ENCODE results near the gene ANG. TPM values are rescaled to one million over a fixed set of nuclear protein-coding genes. Genes with fewer than 3 reads are reported as not detected.

The ANG gene
- total and polyA plus RNA-seq, 2 of the 8 experiments (the other 6 are each of a cell fraction or from before 2014, with no cell fraction given): 2.2 to 4.6 TPM

DNA sequence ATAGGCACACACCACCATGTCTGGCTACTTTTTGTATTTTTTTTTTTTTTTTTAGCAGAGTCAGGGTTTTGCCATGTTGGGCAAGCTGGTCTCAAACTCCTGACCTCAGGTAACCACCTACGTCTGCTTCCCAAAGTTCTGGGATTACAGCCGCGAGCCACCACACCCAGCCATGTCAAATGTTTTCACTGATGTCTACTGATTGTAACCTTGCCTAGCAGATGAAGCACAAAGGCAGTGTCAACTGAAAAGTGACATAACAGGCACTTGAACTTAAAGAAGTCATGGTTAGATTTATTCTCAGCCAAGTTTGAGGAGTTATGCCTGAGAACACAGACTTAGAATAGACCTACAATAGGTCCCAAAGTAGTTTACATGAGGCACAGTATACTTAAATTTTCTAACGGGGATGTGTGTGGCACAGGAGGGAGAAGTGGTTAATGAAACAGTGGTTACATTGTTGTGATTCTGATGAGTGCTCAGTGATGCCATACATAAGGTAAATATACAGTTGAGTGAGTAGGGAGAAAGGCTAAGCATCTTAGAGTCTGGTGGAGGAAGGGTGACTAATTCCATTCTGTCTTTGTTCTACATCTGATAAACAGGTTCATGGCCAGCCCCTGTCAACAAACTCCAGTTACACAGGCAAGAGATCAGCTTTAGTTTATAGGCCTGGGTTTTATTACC, 16.8 kb upstream of the ANG start (continued):
- TF ChIP-seq HDAC2 (IDR thresholded peaks at IDR 0.05; ENCODE audit: borderline replicate concordance in 1 of 2, low read depth in 2 of 2, low read length in 2 of 2) (no peak), POU5F1 (IDR thresholded peaks at IDR 0.05; ENCODE audit: low read depth, low read length) (no peak), CEBPB (IDR thresholded peaks at IDR 0.05; ENCODE audit: low read depth, low read length) (no peak), RBBP5 (IDR thresholded peaks at IDR 0.05; ENCODE audit: borderline replicate concordance, low read depth, low read length) (no peak)
